GM18520 (cell line): ENCODE measurements around the gene RUBCNL.
"Not testable (repeated sequence)": the region's sequence is repeated elsewhere in the genome, so short reads cannot be mapped to it uniquely, and the experiment has no call there.

Source experiments
- ATAC-seq: cut with Tn5 transposase; IDR thresholded peaks from one replicate; pipeline ENCODE4 v1.9.1; 2021; ENCODE audit not compliant: unreplicated experiment

RUBCNL gene

GRCh38 chr13:46387064-46387851 lies at the start of gene RUBCNL:
Gene RUBCNL (minus strand): TSS chr13:46387252. CDS start chr13:46372475, 14,777 bp downstream.
- no peak for ATAC-seq

- ATAC-seq = not testable (repeated sequence)
These were observed 42.5 kb upstream of the RUBCNL start for GRCh38 chr13:46429558-46429957.

GRCh38 chr13:46405457-46405856 lies 18.4 kb upstream of the RUBCNL start:
- ATAC-seq = no peak

GRCh38 chr13:46404733-46405100 lies 17.7 kb upstream of the RUBCNL start:
- ATAC-seq = no peak

- no peak for ATAC-seq
These were observed 17.0 kb upstream of the RUBCNL start for GRCh38 chr13:46403851-46404732.

GRCh38 chr13:46402178-46402577 lies 15.1 kb upstream of the RUBCNL start:
- ATAC-seq = no peak

GRCh38 chr13:46401432-46401831 lies 14.4 kb upstream of the RUBCNL start:
- no peak for ATAC-seq

- ATAC-seq = no peak
These were observed 9.3 kb upstream of the RUBCNL start for GRCh38 chr13:46396341-46396740.

- no peak for ATAC-seq
These were observed 5.9 kb upstream of the RUBCNL start for GRCh38 chr13:46392967-46393366.

GRCh38 chr13:46389457-46390451 lies 2.7 kb upstream of the RUBCNL start:
- peak; percentile 53 for ATAC-seq

GRCh38 chr13:46388846-46389245 lies 1.8 kb upstream of the RUBCNL start:
- ATAC-seq = no peak

- ATAC-seq = no peak
These were observed 1.3 kb upstream of the RUBCNL start for GRCh38 chr13:46388308-46388707.

- ATAC-seq = no peak
These were observed 524 bp downstream of the RUBCNL start for GRCh38 chr13:46386392-46387063.

- no peak for ATAC-seq
These were observed 1.1 kb downstream of the RUBCNL start for GRCh38 chr13:46385946-46386345.

GRCh38 chr13:46383383-46383782 lies 3.7 kb downstream of the RUBCNL start:
- ATAC-seq = no peak

- ATAC-seq = peak; percentile 40
These were observed 4.8 kb downstream of the RUBCNL start for GRCh38 chr13:46382224-46382623.

- no peak for ATAC-seq
These were observed 6.8 kb downstream of the RUBCNL start for GRCh38 chr13:46380242-46380641.

GRCh38 chr13:46379611-46380010 lies 7.4 kb downstream of the RUBCNL start:
- no peak for ATAC-seq

GRCh38 chr13:46378411-46378810 lies 8.6 kb downstream of the RUBCNL start:
- no peak for ATAC-seq

GRCh38 chr13:46377554-46377953 lies 9.5 kb downstream of the RUBCNL start:
- no peak for ATAC-seq
